Measurements from ENCODE around the gene CALML4. TPM values are rescaled to one million over a fixed set of nuclear protein-coding genes. Genes with fewer than 3 reads are reported as not detected.
A peak's percentile ranks its signal among the peaks of the same experiment; 100 is the strongest.

CALML4 gene
- polyA plus RNA-seq, 1 donor (not counting 4 experiments of a cell fraction or from before 2014, with no cell fraction given), result 7.0 TPM

GRCh38 chr15:68211656-68212320 is 6.7 kb upstream of the CALML4 start:
- peaks cover 9% of the 10 kb centered on the region for H3K4me1 ChIP-seq (ENCODE audit: control insufficient read depth, extremely low read depth, insufficient read depth, low read length)
- H3K9ac ChIP-seq (ENCODE audit: control insufficient read depth, extremely low read depth, insufficient read depth, low read length), result no peak overlapping the region
- H3K27me3 ChIP-seq (ENCODE audit: control insufficient read depth, extremely low read depth, insufficient read depth, low read length), result no peaks in the 10 kb centered on the region
- FAIRE-seq (no peak), DNase-seq (ENCODE audit: low read depth, low spot score) (no peak)
- no peaks in the 10 kb centered on the region for H3K9me3 ChIP-seq (ENCODE audit: control insufficient read depth, low read depth, low read length)
- H2AFZ ChIP-seq (ENCODE audit: control insufficient read depth, low read length), result no peak overlapping the region
- H3K27ac ChIP-seq (ENCODE audit: control insufficient read depth, insufficient read depth, low read length), result no peak overlapping the region
- H3K79me2 ChIP-seq (ENCODE audit: control insufficient read depth, insufficient read depth, low read length), result peaks cover 9% of the 10 kb centered on the region
- dilution Hi-C loops (cut with MboI; ENCODE audit: extremely low pct_ligation_motif_present, low sequenced_read_pairs), result no loop called here
- H4K20me1 ChIP-seq (ENCODE audit: control insufficient read depth, extremely low read depth, insufficient read depth, low read length), result no peaks in the 10 kb centered on the region
- H3K36me3 ChIP-seq (ENCODE audit: control insufficient read depth in 2 of 2, extremely low read depth in 1 of 2, insufficient read depth in 2 of 2, low read length in 2 of 2), result peaks cover 0 to 8% of the 10 kb centered on the region in 2 experiments
- H3K4me3 ChIP-seq (ENCODE audit: control insufficient read depth in 2 of 3, extremely low read depth in 1 of 3, insufficient read depth in 2 of 3, low read depth in 1 of 3, low read length in 3 of 3), result no peak overlapping the region
- no peaks in the 10 kb centered on the region for H3K9me1 ChIP-seq (ENCODE audit: control insufficient read depth, extremely low read depth, insufficient read depth, low read length)
- no peak overlapping the region for H3K4me2 ChIP-seq (ENCODE audit: control insufficient read depth, extremely low read depth, insufficient read depth, low read depth, low read length)
- TF ChIP-seq EZH2 (IDR thresholded peaks at IDR 0.05; ENCODE audit: low read length) (no peak), CTCF (optimal IDR thresholded peaks at IDR 0.05 in 1 of 3, IDR thresholded peaks at IDR 0.05 in 1 of 3, conservative IDR thresholded peaks at IDR 0.05 in 1 of 3; ENCODE audit: extremely low read depth in 1 of 3, insufficient read depth in 2 of 3, low read length in 3 of 3) (no peak)

GRCh38 chr15:68210821-68211655 is 5.9 kb upstream of the CALML4 start:
- Histone ChIP-seq H3K4me2 (ENCODE audit: control insufficient read depth, extremely low read depth, insufficient read depth, low read depth, low read length) (no peak overlapping the region), H3K36me3 (ENCODE audit: control insufficient read depth in 2 of 2, extremely low read depth in 1 of 2, insufficient read depth in 2 of 2, low read length in 2 of 2) (peaks cover 0 to 3% of the 10 kb centered on the region in 2 experiments), H4K20me1 (ENCODE audit: control insufficient read depth, extremely low read depth, insufficient read depth, low read length) (no peaks in the 10 kb centered on the region), H3K4me3 (ENCODE audit: control insufficient read depth in 2 of 3, extremely low read depth in 1 of 3, insufficient read depth in 2 of 3, low read depth in 1 of 3, low read length in 3 of 3) (no peak overlapping the region), H3K27me3 (ENCODE audit: control insufficient read depth, extremely low read depth, insufficient read depth, low read length) (no peaks in the 10 kb centered on the region), H3K27ac (ENCODE audit: control insufficient read depth, insufficient read depth, low read length) (no peak overlapping the region), H3K9ac (ENCODE audit: control insufficient read depth, extremely low read depth, insufficient read depth, low read length) (no peak overlapping the region), H3K4me1 (ENCODE audit: control insufficient read depth, extremely low read depth, insufficient read depth, low read length) (peaks cover 11% of the 10 kb centered on the region), H3K9me1 (ENCODE audit: control insufficient read depth, extremely low read depth, insufficient read depth, low read length) (no peaks in the 10 kb centered on the region), H2AFZ (ENCODE audit: control insufficient read depth, low read length) (no peak overlapping the region), H3K79me2 (ENCODE audit: control insufficient read depth, insufficient read depth, low read length) (peaks cover 3% of the 10 kb centered on the region), H3K9me3 (ENCODE audit: control insufficient read depth, low read depth, low read length) (no peaks in the 10 kb centered on the region)
- TF ChIP-seq CTCF (optimal IDR thresholded peaks at IDR 0.05 in 1 of 3, IDR thresholded peaks at IDR 0.05 in 1 of 3, conservative IDR thresholded peaks at IDR 0.05 in 1 of 3; ENCODE audit: extremely low read depth in 1 of 3, insufficient read depth in 2 of 3, low read length in 3 of 3) (peak; percentile 56 to 88 (median 88)), EZH2 (IDR thresholded peaks at IDR 0.05; ENCODE audit: low read length) (no peak)
- DNase-seq (ENCODE audit: low read depth, low spot score) (no peak), FAIRE-seq (no peak)
- dilution Hi-C loops (cut with MboI; ENCODE audit: extremely low pct_ligation_motif_present, low sequenced_read_pairs), result no loop called here

All from keratinocyte (primary cell).